Measurements from ENCODE around the gene LIAS.

- no peak for TF ChIP-seq ZNF142 (CRISPR knock-in tag; IDR thresholded peaks at IDR 0.05)
- TF ChIP-seq KLF16 (CRISPR knock-in tag; IDR thresholded peaks at IDR 0.05), result no peak
- TF ChIP-seq ZBTB21 (CRISPR knock-in tag; IDR thresholded peaks at IDR 0.05), result no peak
Observed at GRCh38 chr4:39476187-39476895, 17.5 kb downstream of the LIAS start.

Data from HepG2 (cell line).